B cell (primary cell): ENCODE results near the gene CACNA2D1. TPM values are rescaled to one million over a fixed set of nuclear protein-coding genes. Genes with fewer than 3 reads are reported as not detected.

ENCODE experiments used
- ATAC-seq: fragments of 200-7000 bp; cut with Tn5 transposase; one replicate; pipeline ENCODE4 v1.10.0; 2021; ENCODE audit warnings: low read depth, mild to moderate bottlenecking, moderate number of reproducible peaks, moderate library complexity
- CTCF ChIA-PET: fragments of 350-600 bp; sonication (Branson Sonifier 250); formaldehyde crosslinking; loops from one replicate; lab custom pipeline; 2021; ENCODE audit warnings: antibody characterized with exemption, inconsistent platforms; lab: Charles Lee
- POLR2A ChIA-PET: fragments of 350-600 bp; sonication (Branson Sonifier 250); formaldehyde crosslinking; loops from one replicate; lab custom pipeline; 2021; ENCODE audit warnings: antibody characterized with exemption; lab: Charles Lee
- DNase-seq: peaks from one replicate; pipeline ENCODE4 v3.0.0; 2013
- H2AFZ ChIP-seq: 2 replicates; pipeline ENCODE4 v1.6.1; 2012; ENCODE audit warnings: mild to moderate bottlenecking, low read depth, low read length; ENCODE audit not compliant: insufficient read depth, poor library complexity, severe bottlenecking
- H3K27ac ChIP-seq, 2 donors: 1 replicate in 1 of 2; 2 replicates in 1 of 2; pipeline ENCODE4 v1.5.1; 2012 to 2013; ENCODE audit warnings: low read length in 2 of 2, mild to moderate bottlenecking in 2 of 2, moderate library complexity in 1 of 2
- H3K27me3 ChIP-seq, 4 experiments: fragments of 200-600 bp in 1 of 4; sonication (generic) in 1 of 4; replicated peaks in 1 of 4; 1 replicate in 2 of 4; 2 replicates in 2 of 4; pipeline versions ENCODE4 v1.6.1 to v1.7.0; 2013 to 2016; ENCODE audit warnings: low read length in 3 of 4, mild to moderate bottlenecking in 2 of 4, mixed read lengths in 1 of 4, moderate library complexity in 1 of 4; ENCODE audit not compliant: insufficient read depth in 4 of 4, control insufficient read depth in 3 of 4; ENCODE audit errors: control extremely low read depth in 1 of 4
- H3K36me3 ChIP-seq, 2 experiments: replicated peaks in 1 of 2; 1 replicate in 1 of 2; 2 replicates in 1 of 2; pipeline versions ENCODE4 v1.6.1 to v1.7.1; 2013; ENCODE audit warnings: low read length in 1 of 2; ENCODE audit not compliant: insufficient read depth in 2 of 2, control insufficient read depth in 1 of 2; ENCODE audit errors: control extremely low read depth in 1 of 2, extremely low read depth in 1 of 2
- H3K4me1 ChIP-seq, 2 donors: fragments of 200-600 bp in 1 of 2; sonication (generic) in 1 of 2; 1 replicate in 1 of 2; 2 replicates in 1 of 2; pipeline versions ENCODE4 v1.5.1 to v1.6.1; 2013 to 2017; ENCODE audit warnings: low read length in 2 of 2; ENCODE audit not compliant: control insufficient read depth in 2 of 2, insufficient read depth in 2 of 2
- H3K4me2 ChIP-seq: replicated peaks from 2 replicates; pipeline ENCODE3; 2012; ENCODE audit warnings: mild to moderate bottlenecking, low read depth, low read length; ENCODE audit not compliant: poor library complexity, severe bottlenecking
- H3K4me3 ChIP-seq, 5 experiments: fragments of 200-600 bp in 1 of 5; sonication (generic) in 1 of 5; 1 replicate in 3 of 5; 2 replicates in 2 of 5; pipeline versions ENCODE4 v1.5.1 to v1.7.0; 2011 to 2016; ENCODE audit warnings: low read length in 4 of 5, mild to moderate bottlenecking in 4 of 5, low read depth in 2 of 5, control low read depth in 1 of 5, moderate library complexity in 1 of 5; ENCODE audit not compliant: insufficient read depth in 1 of 5; ENCODE audit errors: control extremely low read depth in 1 of 5, extremely low read depth in 1 of 5
- H3K79me2 ChIP-seq: fragments of 200-600 bp; sonication (generic); one replicate; pipeline ENCODE4 v1.6.0; 2016; ENCODE audit warnings: low read length; ENCODE audit not compliant: control insufficient read depth, insufficient read depth
- H3K9ac ChIP-seq: fragments of 200-600 bp; sonication (generic); 2 replicates; pipeline ENCODE4 v1.6.1; 2017; ENCODE audit warnings: mild to moderate bottlenecking, low read length, moderate library complexity
- H3K9me3 ChIP-seq, 3 donors: one replicate each; pipeline versions ENCODE4 v1.6.1 to v1.7.1; 2013; ENCODE audit warnings: low read length in 2 of 3; ENCODE audit not compliant: control insufficient read depth in 2 of 3, insufficient read depth in 1 of 3; ENCODE audit errors: control extremely low read depth in 1 of 3
- H4K20me1 ChIP-seq: 2 replicates; pipeline ENCODE4 v1.6.0; 2012; ENCODE audit warnings: mild to moderate bottlenecking, low read length; ENCODE audit not compliant: insufficient read depth, control insufficient read depth, poor library complexity, severe bottlenecking
- H3K27ac Mint-ChIP-seq: one replicate; pipeline ENCODE4 v1.8.0; 2021; ENCODE audit warnings: mixed read lengths
- H3K27me3 Mint-ChIP-seq: one replicate; pipeline ENCODE4 v1.8.0; 2021; ENCODE audit warnings: mixed read lengths
- H3K4me1 Mint-ChIP-seq: one replicate; pipeline ENCODE4 v1.8.0; 2021; ENCODE audit warnings: mixed read lengths
- H3K4me3 Mint-ChIP-seq: one replicate; pipeline ENCODE4 v1.8.0; 2021; ENCODE audit warnings: mixed read lengths
- H3K9me3 Mint-ChIP-seq: one replicate; pipeline ENCODE4 v1.8.0; 2022; ENCODE audit warnings: mixed read lengths; ENCODE audit not compliant: insufficient read depth
- CTCF ChIP-seq: fragments of 200-600 bp; IDR thresholded peaks from one replicate; pipeline ENCODE4 v1.8.0; 2022; ENCODE audit warnings: antibody characterized with exemption, mild to moderate bottlenecking
- EZH2 ChIP-seq: IDR thresholded peaks from 2 replicates; pipeline ENCODE4 v1.6.1; 2012; ENCODE audit warnings: borderline replicate concordance, low read depth, mild to moderate bottlenecking, moderate library complexity, low read length; ENCODE audit not compliant: insufficient read depth, poor library complexity, severe bottlenecking
- WGBS: methylation state at CpG from one replicate; pipeline ENCODE4 v1.1.5; 2013; ENCODE audit warnings: missing lambda C conversion rate; ENCODE audit not compliant: insufficient coverage; 5-methylcytosine and 5-hydroxymethylcytosine counted together
- intact Hi-C: fragments of 100-400 bp; cut with micrococcal nuclease; formaldehyde crosslinking; loops from one replicate; pipeline ENCODE4 v1.10.0; 2022
- polyA plus RNA-seq: library from polyadenylated mRNA; depleted of rRNA; stranded (reverse); fragments of >200 nt; gene quantifications from 2 replicates; pipeline ENCODE4 v1.2.3, GENCODE V29; 2012
- total RNA-seq, 2 donors: library from RNA; stranded (reverse); fragments of 120-200 nt in 1 of 2; gene quantifications; 1 replicate in 1 of 2; 2 replicates in 1 of 2; pipeline versions ENCODE4 v1.2.3 to v1.2.4, GENCODE V29; 2013 to 2022

CACNA2D1 gene
- total and polyA plus RNA-seq, 2 donors (not counting 1 experiment from before 2014, with no cell fraction given), result not detected

GRCh38 chr7:82416402-82416801 lies 27.2 kb downstream of the CACNA2D1 start:
- POLR2A ChIA-PET, result no interaction called here

GRCh38 chr7:82414389-82414788 lies 29.2 kb downstream of the CACNA2D1 start:
- no peak overlapping the region for H3K27ac ChIP-seq
- Mint-ChIP-seq H3K27me3 (no peaks in the 10 kb centered on the region), H3K9me3 (peaks cover 2% of the 10 kb centered on the region), H3K4me3 (no peak overlapping the region), H3K27ac (no peak overlapping the region), H3K4me1 (no peaks in the 10 kb centered on the region)
- no peak for ATAC-seq
- CTCF ChIA-PET, result no interaction called here
- H3K27me3 ChIP-seq, result no peaks in the 10 kb centered on the region
- no peak for TF ChIP-seq CTCF
- TF ChIP-seq EZH2, result no peak
- H3K4me2 ChIP-seq, result no peak overlapping the region
- H3K79me2 ChIP-seq, result no peaks in the 10 kb centered on the region
- POLR2A ChIA-PET, result no interaction called here
- H3K9ac ChIP-seq, result no peak overlapping the region
- peaks cover 0 to 6% (median 0%) of the 10 kb centered on the region in 3 donors for H3K9me3 ChIP-seq
- H4K20me1 ChIP-seq, result no peaks in the 10 kb centered on the region
- no peak for DNase-seq
- intact Hi-C loops, result no loop called here
- WGBS, result no CpG with 5 or more reads among the region's 3 CpGs
- no peaks in the 10 kb centered on the region for H3K4me1 ChIP-seq
- no peaks in the 10 kb centered on the region for H3K36me3 ChIP-seq
- no peak overlapping the region for H3K4me3 ChIP-seq
- no peak overlapping the region for H2AFZ ChIP-seq

More at GRCh38 chr7:82416402-82416801, 27.2 kb downstream of the CACNA2D1 start:
- no peak overlapping the region for H3K4me3 Mint-ChIP-seq
- Histone ChIP-seq H3K4me1 (no peaks in the 10 kb centered on the region), H3K4me2 (no peak overlapping the region), H3K9me3 (peaks cover 0 to 3% (median 0%) of the 10 kb centered on the region in 3 donors), H3K4me3 (no peak overlapping the region), H3K36me3 (no peaks in the 10 kb centered on the region), H2AFZ (no peak overlapping the region), H3K79me2 (no peaks in the 10 kb centered on the region), H3K9ac (no peak overlapping the region), H3K27me3 (no peaks in the 10 kb centered on the region), H4K20me1 (no peaks in the 10 kb centered on the region), H3K27ac (no peak overlapping the region)
- H3K9me3 Mint-ChIP-seq, result peaks cover 2% of the 10 kb centered on the region
- intact Hi-C loops, result no loop called here
- DNase-seq (no peak), ATAC-seq (no peak)
- H3K27ac Mint-ChIP-seq, result no peak overlapping the region
- H3K27me3 Mint-ChIP-seq, result no peaks in the 10 kb centered on the region
- no peaks in the 10 kb centered on the region for H3K4me1 Mint-ChIP-seq
- 100% methylated on average over 1 of the region's 1 CpG for WGBS
- CTCF ChIA-PET, result no interaction called here
- TF ChIP-seq EZH2 (no peak), CTCF (no peak)
